Keratinocyte (primary cell): ENCODE results near the gene UBE2E1.

Experiments
- EZH2 ChIP-seq: IDR thresholded peaks from one replicate; pipeline ENCODE4 v1.6.1; 2012; ENCODE audit warnings: inconsistent platforms, mild to moderate bottlenecking, low read length, moderate library complexity
- TF ChIP-seq, protein P1 (sequence below), 3 experiments: IDR thresholded peaks in 1 of 3; conservative IDR thresholded peaks in 1 of 3; optimal IDR thresholded peaks in 1 of 3; 2 replicates in 2 of 3; 3 replicates in 1 of 3; pipeline versions ENCODE3 to v1.5.1; 2011; ENCODE audit warnings: low read length in 3 of 3, mild to moderate bottlenecking in 3 of 3, moderate library complexity in 2 of 3, control low read depth in 1 of 3, inconsistent platforms in 1 of 3; ENCODE audit not compliant: insufficient read depth in 2 of 3; ENCODE audit errors: extremely low read depth in 1 of 3

DNA sequence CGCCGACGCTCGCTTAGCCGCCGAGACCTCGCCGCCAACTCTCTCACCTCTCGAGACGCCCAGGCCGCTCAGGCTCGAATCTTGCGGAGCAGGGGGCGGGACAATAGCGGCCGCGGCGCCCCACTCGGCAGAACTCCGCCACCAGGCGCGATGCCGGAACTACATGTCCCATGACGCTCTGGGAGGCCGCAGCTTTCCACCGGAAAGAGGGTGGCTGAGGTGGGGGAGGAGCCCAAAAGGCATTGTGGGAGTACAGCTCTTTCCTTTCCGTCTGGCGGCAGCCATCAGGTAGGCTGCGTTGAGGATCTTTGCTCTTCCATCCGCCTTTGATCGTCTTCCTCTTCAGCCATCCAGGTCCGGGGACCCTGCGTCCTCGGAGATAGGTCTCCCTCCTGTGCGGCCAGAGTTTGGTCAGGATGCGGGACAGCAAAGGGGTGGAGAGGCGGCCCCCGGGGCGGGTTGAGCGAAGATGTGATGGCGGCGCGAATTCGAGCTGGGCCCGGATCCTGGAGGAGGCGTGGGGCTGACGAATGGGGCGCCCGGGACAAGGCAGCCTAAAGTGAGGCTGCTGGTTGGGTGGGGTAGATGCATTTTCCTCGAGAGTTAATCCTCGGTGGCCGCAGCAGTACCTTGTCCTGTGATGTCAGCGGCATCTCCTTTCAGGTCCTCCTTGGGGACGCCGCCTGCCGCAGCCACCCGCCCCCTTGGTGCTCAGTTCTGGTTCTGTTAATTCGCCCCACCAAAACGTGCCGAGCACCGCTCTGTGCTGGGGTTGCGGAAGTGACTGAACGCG lies 111.3 kb downstream of the UBE2E1 start, which contains the start of the genes NKIRAS1 and RPL15:
- TF ChIP-seq, protein P1, sequence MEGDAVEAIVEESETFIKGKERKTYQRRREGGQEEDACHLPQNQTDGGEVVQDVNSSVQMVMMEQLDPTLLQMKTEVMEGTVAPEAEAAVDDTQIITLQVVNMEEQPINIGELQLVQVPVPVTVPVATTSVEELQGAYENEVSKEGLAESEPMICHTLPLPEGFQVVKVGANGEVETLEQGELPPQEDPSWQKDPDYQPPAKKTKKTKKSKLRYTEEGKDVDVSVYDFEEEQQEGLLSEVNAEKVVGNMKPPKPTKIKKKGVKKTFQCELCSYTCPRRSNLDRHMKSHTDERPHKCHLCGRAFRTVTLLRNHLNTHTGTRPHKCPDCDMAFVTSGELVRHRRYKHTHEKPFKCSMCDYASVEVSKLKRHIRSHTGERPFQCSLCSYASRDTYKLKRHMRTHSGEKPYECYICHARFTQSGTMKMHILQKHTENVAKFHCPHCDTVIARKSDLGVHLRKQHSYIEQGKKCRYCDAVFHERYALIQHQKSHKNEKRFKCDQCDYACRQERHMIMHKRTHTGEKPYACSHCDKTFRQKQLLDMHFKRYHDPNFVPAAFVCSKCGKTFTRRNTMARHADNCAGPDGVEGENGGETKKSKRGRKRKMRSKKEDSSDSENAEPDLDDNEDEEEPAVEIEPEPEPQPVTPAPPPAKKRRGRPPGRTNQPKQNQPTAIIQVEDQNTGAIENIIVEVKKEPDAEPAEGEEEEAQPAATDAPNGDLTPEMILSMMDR (optimal IDR thresholded peaks at IDR 0.05 in 1 of 3, IDR thresholded peaks at IDR 0.05 in 1 of 3, conservative IDR thresholded peaks at IDR 0.05 in 1 of 3; ENCODE audit: extremely low read depth in 1 of 3, insufficient read depth in 2 of 3, low read length in 3 of 3), result peak in 2 of 3 experiments; percentile 30 to 63
- no peak for TF ChIP-seq EZH2
